Lower lobe of right lung (tissue), 2 donors: ENCODE data around the gene GRM8. TPM values are rescaled to one million over a fixed set of nuclear protein-coding genes. Genes with fewer than 3 reads are reported as not detected.

Experiments
- ATAC-seq, 2 donors: fragments of 200-7000 bp; cut with Tn5 transposase; one replicate each; pipeline ENCODE4 v1.9.1; 2020 to 2022; ENCODE audit warnings: mild to moderate bottlenecking in 2 of 2, moderate library complexity in 2 of 2
- DNase-seq: peaks from one replicate; pipeline ENCODE4 v3.0.0-alpha.2; 2020
- H3K27ac ChIP-seq: fragments of 200-600 bp; one replicate; pipeline ENCODE4 v1.8.0; 2022
- H3K27me3 ChIP-seq: fragments of 200-600 bp; one replicate; pipeline ENCODE4 v1.8.0; 2022; ENCODE audit warnings: low read depth
- H3K36me3 ChIP-seq: fragments of 200-600 bp; one replicate; pipeline ENCODE4 v1.8.0; 2022; ENCODE audit warnings: mild to moderate bottlenecking
- H3K4me1 ChIP-seq: fragments of 200-600 bp; one replicate; pipeline ENCODE4 v1.8.0; 2022
- H3K4me3 ChIP-seq: fragments of 200-600 bp; one replicate; pipeline ENCODE4 v1.8.0; 2022; ENCODE audit warnings: mild to moderate bottlenecking
- H3K9me3 ChIP-seq: fragments of 200-600 bp; one replicate; pipeline ENCODE4 v1.8.0; 2022
- CTCF ChIP-seq: fragments of 200-600 bp; IDR thresholded peaks from one replicate; pipeline ENCODE4 v1.8.0; 2022; ENCODE audit warnings: antibody characterized with exemption, mild to moderate bottlenecking
- intact Hi-C: fragments of 100-400 bp; cut with DNase I; formaldehyde crosslinking; loops from one replicate; pipeline ENCODE4 v1.11.0; 2022
- total RNA-seq: library from RNA; stranded (reverse); fragmentation: NEBNext Ultra II Directional; extraction: Animal tissue kit (Norgen Biotek cat#: 25700); gene quantifications from one replicate; pipeline ENCODE4 v1.2.1, GENCODE V29; 2021
- donor health status: DM: no; HTN: yes; CAD: no; lungs with severe emphysema.

The GRM8 gene
- total RNA-seq, 1 donor from 2014 or later = not detected

GRCh38 chr7:126728967-126729366 is 523.8 kb downstream of the GRM8 start:
- no peak for TF ChIP-seq CTCF
- no peak for DNase-seq
- no peak for ATAC-seq

DNA sequence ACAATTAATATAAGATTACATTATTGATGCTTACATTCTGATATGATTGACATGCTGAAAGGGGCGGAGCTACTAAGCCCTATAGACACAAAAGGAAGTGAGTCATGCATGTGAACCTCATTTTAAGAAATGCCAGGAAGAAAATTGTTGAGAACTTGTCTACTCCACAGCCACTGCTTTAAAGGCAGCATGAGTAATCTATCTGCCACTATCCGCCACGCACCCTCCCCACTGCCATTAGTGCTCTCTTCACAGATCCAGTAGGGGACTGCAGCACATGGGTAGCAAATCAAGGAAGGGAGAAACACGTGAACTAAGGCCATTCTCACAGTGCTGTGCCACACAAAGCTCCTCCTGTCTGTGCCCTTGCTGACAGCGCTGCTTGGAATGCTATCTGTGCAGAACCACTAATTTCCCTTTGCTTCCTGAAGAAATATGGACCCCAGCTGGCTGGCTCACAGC is 524.8 kb downstream of the GRM8 start:
- DNase-seq (no peak), ATAC-seq (no peak)
- H3K9me3 ChIP-seq = no peaks in the 10 kb centered on the region
- no peaks in the 10 kb centered on the region for H3K36me3 ChIP-seq
- H3K4me1 ChIP-seq = no peaks in the 10 kb centered on the region
- no peak overlapping the region for H3K27ac ChIP-seq
- no peaks in the 10 kb centered on the region for H3K27me3 ChIP-seq
- intact Hi-C loops = no loop called here
- no peak for TF ChIP-seq CTCF
- H3K4me3 ChIP-seq = no peak overlapping the region

More at GRCh38 chr7:126728967-126729366, 523.8 kb downstream of the GRM8 start:
- no peaks in the 10 kb centered on the region for H3K27me3 ChIP-seq
- H3K9me3 ChIP-seq = no peaks in the 10 kb centered on the region
- no peaks in the 10 kb centered on the region for H3K36me3 ChIP-seq
- no peaks in the 10 kb centered on the region for H3K4me1 ChIP-seq
- intact Hi-C loops = no loop called here
- H3K4me3 ChIP-seq = no peak overlapping the region
- no peak overlapping the region for H3K27ac ChIP-seq

DNA sequence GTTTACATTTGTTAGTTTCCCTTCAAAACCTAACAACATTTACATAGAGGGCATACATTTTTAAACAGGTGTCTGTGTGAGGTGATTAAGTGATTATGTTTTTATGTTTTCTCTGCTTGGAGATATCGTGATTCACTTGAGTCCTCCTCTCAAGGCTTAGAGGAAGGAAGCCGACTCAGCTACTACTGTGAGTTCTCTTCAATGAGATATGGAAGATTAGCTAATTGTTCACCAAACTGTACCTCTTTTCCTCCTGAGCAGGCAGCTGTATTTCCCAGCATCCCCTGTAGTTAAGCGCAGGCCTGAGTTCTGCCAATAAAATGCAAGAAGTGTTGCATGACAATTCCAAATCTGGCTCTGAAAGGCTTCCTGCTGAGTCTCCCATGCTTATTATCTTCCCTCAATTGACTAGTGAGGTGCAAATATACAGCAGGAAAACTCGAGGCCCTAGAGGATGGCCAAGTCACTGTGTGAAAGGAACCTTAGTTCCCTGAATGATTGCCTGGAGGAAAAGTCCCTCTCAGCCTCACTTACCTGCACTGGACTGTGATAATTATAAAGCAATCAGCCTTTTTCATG is 528.7 kb downstream of the GRM8 start:
- Histone ChIP-seq H3K9me3 (no peaks in the 10 kb centered on the region), H3K27ac (no peak overlapping the region), H3K27me3 (no peaks in the 10 kb centered on the region), H3K4me3 (no peak overlapping the region), H3K4me1 (no peaks in the 10 kb centered on the region), H3K36me3 (no peaks in the 10 kb centered on the region)
- intact Hi-C loops = no loop called here
- TF ChIP-seq CTCF = no peak
- no peak for DNase-seq
- no peak for ATAC-seq

DNA sequence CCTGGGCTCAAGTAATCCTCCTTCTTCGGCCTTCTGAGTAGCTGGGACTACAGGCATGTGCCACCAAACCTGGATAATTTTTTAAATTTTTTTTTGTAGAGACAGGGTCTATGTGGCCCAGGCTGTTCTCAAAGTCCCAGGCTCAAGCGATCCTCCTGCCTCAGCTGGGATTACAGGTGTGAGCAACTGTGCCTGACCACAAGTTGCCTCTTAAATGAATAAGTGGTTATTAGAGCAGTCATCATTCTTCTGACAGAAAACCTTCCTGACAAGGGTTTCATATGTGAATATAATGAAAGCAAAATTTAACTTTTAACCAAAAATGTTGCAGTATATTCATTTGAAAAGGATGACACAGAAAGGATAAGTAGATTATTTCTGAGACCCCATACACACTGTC is 532.5 kb downstream of the GRM8 start:
- H3K27ac ChIP-seq = no peak overlapping the region

DNA sequence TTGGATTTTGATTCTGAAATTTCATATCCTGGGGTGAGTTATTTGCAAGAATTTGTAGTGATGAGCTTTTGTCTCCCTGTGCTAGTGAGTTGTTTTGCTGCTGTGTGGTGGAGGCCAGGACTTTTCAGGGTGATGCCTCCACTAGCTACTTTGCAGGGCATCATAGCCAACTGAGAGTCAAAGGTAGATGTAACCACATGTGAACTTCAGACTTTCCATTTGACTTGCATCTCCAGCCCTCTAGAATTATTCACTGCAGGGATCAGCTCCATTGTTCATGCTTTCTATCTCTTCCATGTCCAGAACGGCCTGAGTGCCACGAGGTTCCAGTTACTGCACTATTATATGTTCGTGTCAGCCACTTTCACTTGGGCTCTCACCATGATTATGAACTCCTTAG is 534.3 kb downstream of the GRM8 start:
- Histone ChIP-seq H3K4me1 (no peaks in the 10 kb centered on the region), H3K4me3 (no peak overlapping the region), H3K9me3 (no peaks in the 10 kb centered on the region), H3K27me3 (no peaks in the 10 kb centered on the region), H3K36me3 (no peaks in the 10 kb centered on the region), H3K27ac (no peak overlapping the region)
- intact Hi-C loops = no loop called here
- no peak for TF ChIP-seq CTCF
- DNase-seq (no peak), ATAC-seq (no peak)

More for the DNA sequence above, 532.5 kb downstream of the GRM8 start:
- TF ChIP-seq CTCF = no peak
- Histone ChIP-seq H3K9me3 (no peaks in the 10 kb centered on the region), H3K36me3 (no peaks in the 10 kb centered on the region), H3K27me3 (no peaks in the 10 kb centered on the region), H3K4me3 (no peak overlapping the region), H3K4me1 (no peaks in the 10 kb centered on the region)
- intact Hi-C loops = no loop called here
- no peak for DNase-seq
- ATAC-seq = no peak
